H4 (cell line): ENCODE data around the gene TTLL11. TPM values are rescaled to one million over a fixed set of nuclear protein-coding genes. Genes with fewer than 3 reads are reported as not detected.
A peak's percentile ranks its signal among the peaks of the same experiment; 100 is the strongest.
"Not testable (repeated sequence)": the region's sequence is repeated elsewhere in the genome, so short reads cannot be mapped to it uniquely, and the experiment has no call there.

ENCODE experiments used
- DNase-seq: peaks from one replicate; pipeline ENCODE4 v3.0.0-alpha.2; 2015; ENCODE audit warnings: low spot score
- total RNA-seq: library from RNA; depleted of rRNA; stranded (reverse); fragments of >200 nt; shearing (Covaris generic); gene quantifications from 2 replicates; pipeline ENCODE4 v1.2.3, GENCODE V29; 2014

The TTLL11 gene
- total RNA-seq, 1 experiment from 2014 or later, result 2.0 TPM

GRCh38 chr9:122125158-122125508, 32.0 kb upstream of the TTLL11 start:
- peak; percentile 59 for DNase-seq

DNA sequence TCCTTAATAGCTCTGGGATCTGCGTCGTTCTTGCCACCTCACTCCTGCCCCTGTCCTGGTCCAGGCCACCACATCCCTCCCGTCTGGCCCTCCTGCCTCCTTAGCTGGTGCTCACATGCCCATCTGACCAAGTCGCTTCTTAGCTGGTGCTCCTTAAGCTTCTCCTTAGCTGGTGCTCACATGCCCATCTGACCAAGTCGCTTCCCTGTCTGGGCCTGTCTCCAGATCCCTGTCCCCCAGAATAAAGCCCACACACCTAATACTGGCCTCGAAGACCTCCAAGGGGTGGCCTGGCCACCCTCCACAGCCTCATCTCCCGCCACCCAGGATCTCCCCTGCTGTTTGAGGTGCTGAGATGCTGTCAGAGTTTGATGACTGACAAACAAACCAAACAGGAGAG, 31.4 kb upstream of the TTLL11 start:
- no peak for DNase-seq

- DNase-seq, result no peak
Observed at GRCh38 chr9:122124048-122124447, 30.9 kb upstream of the TTLL11 start.

- DNase-seq, result peak; percentile 64
Observed at GRCh38 chr9:122122903-122123632, 30.0 kb upstream of the TTLL11 start.

GRCh38 chr9:122122468-122122867, 29.4 kb upstream of the TTLL11 start:
- no peak for DNase-seq

DNA sequence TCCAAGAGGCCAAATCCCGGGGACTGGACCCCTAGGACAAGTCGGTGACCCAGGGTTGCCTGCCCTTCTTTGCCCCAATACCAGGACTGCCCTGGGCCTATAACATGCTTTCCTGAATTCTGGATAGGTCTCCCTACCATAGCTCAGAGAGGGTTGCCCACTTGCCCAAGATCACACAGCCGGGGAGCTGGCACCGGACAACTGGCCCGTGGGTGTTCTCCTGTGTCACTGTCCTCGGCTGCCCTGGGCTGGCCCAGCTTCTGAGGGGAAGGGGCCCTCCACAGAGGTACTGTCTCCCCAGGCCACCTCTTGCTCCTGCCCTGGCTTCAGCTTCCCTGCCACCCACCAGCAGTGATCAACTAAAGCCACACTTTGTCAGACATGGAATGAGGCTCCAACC, 28.8 kb upstream of the TTLL11 start:
- no peak for DNase-seq

DNA sequence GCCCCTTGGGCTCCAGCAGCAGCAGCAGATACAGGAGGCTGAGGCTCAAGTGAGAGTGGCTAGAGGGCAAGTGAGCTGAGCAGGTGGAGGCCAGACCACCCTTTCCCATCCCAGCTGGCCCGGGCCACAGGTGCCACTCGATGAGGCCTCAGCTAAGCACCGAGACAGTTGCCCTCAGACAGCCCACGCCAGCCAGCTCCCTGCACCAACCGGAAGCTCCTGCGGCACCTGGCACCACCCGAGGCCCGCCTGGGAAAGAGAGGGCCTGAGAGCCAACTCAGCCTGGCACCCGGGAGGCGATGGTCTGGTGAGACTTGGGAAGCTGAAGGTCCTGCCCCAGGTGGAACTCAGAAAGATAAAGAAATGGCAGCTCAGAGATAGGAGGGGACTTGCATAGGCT, 28.3 kb upstream of the TTLL11 start:
- DNase-seq, result no peak

- no peak for DNase-seq
Observed at GRCh38 chr9:122120316-122121071, 27.4 kb upstream of the TTLL11 start.

DNA sequence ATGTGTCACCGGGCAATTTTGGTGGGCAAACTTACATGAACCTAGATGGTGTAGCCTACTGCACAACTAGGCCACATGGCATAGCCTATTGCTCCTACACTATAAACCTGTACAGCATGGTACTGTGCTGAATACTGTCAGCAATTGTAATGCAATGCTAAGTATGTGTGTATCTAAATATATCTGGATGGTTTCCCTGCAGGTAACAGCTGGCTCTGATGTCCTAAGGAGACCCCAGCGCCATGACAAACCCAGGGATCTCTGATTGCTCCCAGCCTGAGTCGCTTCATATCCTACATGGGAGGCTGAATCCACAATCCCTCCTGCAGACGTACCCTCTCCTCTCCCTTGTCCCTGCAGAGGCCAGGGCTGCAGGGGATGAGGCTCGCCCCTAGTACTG, 26.6 kb upstream of the TTLL11 start:
- no peak for DNase-seq

DNA sequence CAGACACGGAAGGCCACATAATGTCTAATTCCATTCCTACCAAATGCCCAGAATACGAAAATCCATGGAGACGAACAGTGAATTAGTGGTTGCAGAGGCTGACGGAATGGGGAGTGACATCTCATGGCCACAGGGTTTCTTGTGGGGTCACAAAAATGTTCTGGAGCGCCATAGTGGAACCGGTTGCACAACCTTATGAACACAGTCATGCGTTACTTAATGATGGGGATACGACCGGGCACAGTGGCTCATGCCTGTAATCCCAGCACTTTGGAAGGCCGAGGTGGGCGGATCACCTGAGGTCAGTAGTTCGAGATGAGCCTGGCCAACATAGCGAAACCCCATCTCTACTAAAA, 26.0 kb upstream of the TTLL11 start:
- no peak for DNase-seq

GRCh38 chr9:122118343-122119165, 25.4 kb upstream of the TTLL11 start:
- DNase-seq, result no peak

- DNase-seq, result not testable (repeated sequence)
Observed at GRCh38 chr9:122117241-122117640, 24.1 kb upstream of the TTLL11 start.

- no peak for DNase-seq
Observed at GRCh38 chr9:122116448-122117173, 23.5 kb upstream of the TTLL11 start.

DNA sequence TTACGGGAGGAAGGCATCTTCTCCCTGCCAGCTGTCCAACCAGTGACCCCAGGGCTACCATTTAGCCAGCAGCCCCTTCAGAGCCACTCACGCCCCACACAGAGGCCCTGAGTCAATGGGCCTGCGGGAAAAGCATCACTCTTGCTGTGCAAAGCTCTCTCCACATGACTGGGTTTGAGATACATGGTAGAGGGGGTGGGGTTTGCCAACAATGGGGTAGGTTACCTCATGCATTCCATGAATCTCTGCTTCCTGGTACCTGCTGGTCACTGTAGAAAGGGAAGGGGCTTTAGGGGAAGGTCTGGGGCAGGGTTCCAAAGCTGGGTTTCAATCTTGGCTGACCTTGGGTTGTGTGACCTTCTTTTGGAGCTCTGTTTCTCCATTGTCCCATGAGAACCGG, 22.9 kb upstream of the TTLL11 start:
- DNase-seq, result no peak

- no peak for DNase-seq
Observed at GRCh38 chr9:122115176-122116035, 22.3 kb upstream of the TTLL11 start.

DNA sequence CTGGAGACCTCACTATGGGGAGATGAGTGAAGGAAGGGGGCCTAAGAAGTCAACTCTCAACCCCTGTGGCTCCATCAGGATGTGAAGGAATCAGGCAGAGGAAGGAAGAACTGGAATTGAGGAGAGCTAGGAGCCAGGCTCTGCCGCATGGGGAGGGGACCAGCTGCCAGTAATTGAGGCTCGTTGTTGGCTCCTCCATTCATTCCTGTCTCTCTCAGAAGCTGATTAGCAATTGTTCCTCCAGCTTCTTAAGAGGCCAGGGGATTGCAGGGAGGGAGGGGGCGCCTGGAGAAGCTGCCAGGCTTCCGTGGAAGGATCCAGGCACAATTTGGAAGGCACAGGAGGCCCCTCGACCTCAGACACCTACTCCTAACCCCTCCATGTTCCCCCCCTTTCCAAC, 20.5 kb upstream of the TTLL11 start:
- DNase-seq, result no peak

GRCh38 chr9:122112238-122112637, 19.1 kb upstream of the TTLL11 start:
- DNase-seq, result no peak

GRCh38 chr9:122111413-122112085, 18.4 kb upstream of the TTLL11 start:
- no peak for DNase-seq

DNA sequence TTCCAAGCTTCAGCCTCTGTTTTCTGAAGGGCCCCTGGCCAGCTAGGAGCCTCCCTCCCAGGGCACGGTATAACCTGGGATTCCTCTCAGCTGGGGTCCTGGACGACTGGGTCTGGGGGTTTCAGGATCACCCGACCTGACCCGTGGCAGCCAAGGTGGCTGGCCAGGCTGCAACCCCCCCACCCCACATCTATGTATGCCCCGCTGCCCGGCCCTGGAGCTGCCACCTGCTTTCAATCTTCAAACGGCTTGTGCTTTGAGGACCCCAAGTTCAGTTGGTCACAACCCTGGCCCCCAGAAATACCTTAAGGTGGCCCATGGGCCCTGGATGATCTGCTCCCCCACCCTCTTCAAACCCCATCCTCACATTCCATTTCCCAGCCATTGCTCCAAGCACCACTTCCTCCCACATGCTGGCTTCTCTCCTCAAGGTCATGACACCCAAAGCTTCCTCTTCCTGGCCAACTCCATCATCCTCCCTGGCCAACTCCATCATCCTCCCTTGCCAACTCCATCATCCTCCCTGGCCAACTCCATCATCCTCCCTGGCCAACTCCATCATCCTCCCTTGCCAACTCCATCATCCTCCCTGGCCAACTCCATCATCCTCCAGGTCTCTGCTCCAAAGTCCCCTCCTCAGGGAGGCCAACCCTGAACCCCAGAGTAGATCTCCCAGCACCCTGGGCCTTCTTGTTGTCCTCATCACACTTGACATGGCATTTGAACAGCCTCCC, 17.2 kb upstream of the TTLL11 start:
- DNase-seq, result no peak
